Measurements from ENCODE around the gene ATP2C1. TPM values are rescaled to one million over a fixed set of nuclear protein-coding genes. Genes with fewer than 3 reads are reported as not detected.

ATP2C1 gene
- total and polyA plus RNA-seq, 9 of the 15 experiments (the other 6 are each of a cell fraction or from before 2014, with no cell fraction given), result 10.0 to 53.5 (median 27.9) TPM

DNA sequence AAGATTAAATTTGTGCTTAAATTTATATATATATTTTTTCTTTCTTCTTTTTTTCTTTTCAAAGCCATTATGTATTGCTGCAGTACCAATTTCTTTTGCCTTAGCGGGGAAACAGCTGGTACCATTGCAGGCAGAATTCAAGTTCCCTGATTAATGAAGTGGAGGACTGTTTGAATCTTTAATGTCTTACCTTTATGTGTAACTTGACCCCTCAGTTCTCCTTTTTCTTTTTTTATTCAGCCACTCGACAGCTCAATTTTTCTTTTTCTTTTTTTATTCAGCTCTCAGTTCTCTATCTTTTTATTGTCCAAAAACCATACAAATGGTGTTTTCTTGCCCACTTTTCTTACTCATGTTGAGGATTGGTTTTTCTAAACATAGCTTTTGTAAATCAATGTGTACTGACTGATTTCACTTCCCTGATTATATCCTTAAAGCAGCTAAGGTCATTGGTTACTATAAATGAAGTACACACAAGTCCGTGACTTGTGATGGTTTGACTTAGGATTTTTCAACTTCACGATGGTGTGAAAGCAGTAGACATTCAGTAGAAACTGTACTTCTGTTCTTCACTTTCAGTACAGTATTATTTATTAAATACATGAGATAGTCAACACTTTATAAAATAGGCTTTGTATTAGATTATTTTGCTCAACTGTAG lies 22.8 kb downstream of the ATP2C1 start:
- intact Hi-C loops (cut with micrococcal nuclease) (no loop called here), in situ Hi-C loops (cut with MboI) (no loop called here)
- CTCF ChIA-PET (ENCODE audit: low intra/inter-chr PET ratio), result no interaction called here
- no peaks in the 10 kb centered on the region for H4K20me1 ChIP-seq (replicated peaks; ENCODE audit: control insufficient read depth, insufficient read depth, low read length)
- no peak overlapping the region for H3K9ac ChIP-seq (ENCODE audit: insufficient read depth in 1 of 2, low read depth in 2 of 2, low read length in 2 of 2)
- H3K36me3 ChIP-seq (ENCODE audit: control insufficient read depth, insufficient read depth, low read length), result no peaks in the 10 kb centered on the region
- no peak overlapping the region for H3K27ac ChIP-seq (ENCODE audit: extremely low read depth, low read depth, low read length)
- BruUV-seq (replicated peaks), result no TSS peak
- no peak overlapping the region for H2AFZ ChIP-seq (ENCODE audit: low read depth, low read length)
- no peak overlapping the region for H3K4me2 ChIP-seq (ENCODE audit: insufficient read depth, low read length)
- H3K4me1 ChIP-seq (replicated peaks in 1 of 2; ENCODE audit: control insufficient read depth in 2 of 2, insufficient read depth in 2 of 2, low read length in 2 of 2), result no peaks in the 10 kb centered on the region
- DNase-seq (ENCODE audit: extremely low read depth in 1 of 4, low spot score in 3 of 4) (no peak), ATAC-seq (no peak), FAIRE-seq (no peak)
- 81% methylated on average over 4 of the region's 4 CpGs for WGBS (ENCODE audit: insufficient coverage, low coverage, missing lambda C conversion rate)
- H3K79me2 ChIP-seq (ENCODE audit: control insufficient read depth, insufficient read depth, low read length), result peaks cover 56% of the 10 kb centered on the region
- H3K27me3 ChIP-seq (ENCODE audit: control insufficient read depth in 2 of 2, insufficient read depth in 2 of 2, low read length in 2 of 2), result no peaks in the 10 kb centered on the region
- TF ChIP-seq TSC22D4 (tag; IDR thresholded peaks at IDR 0.05) (no peak), POLR3A (IDR thresholded peaks at IDR 0.05; ENCODE audit: borderline replicate concordance, extremely low read depth, insufficient read depth, insufficient read length) (no peak), ZNF699 (CRISPR knock-in tag; IDR thresholded peaks at IDR 0.05; ENCODE audit: insufficient replicate concordance) (no peak)
- H3K4me3 ChIP-seq, result no peak overlapping the region
- no peaks in the 10 kb centered on the region for H3K9me1 ChIP-seq (ENCODE audit: control insufficient read depth, insufficient read depth, low read length)
- no peaks in the 10 kb centered on the region for H3K9me3 ChIP-seq (replicated peaks; ENCODE audit: control insufficient read depth, insufficient read depth, low read depth, low read length)
- POLR2A ChIA-PET, result no interaction called here

DNA sequence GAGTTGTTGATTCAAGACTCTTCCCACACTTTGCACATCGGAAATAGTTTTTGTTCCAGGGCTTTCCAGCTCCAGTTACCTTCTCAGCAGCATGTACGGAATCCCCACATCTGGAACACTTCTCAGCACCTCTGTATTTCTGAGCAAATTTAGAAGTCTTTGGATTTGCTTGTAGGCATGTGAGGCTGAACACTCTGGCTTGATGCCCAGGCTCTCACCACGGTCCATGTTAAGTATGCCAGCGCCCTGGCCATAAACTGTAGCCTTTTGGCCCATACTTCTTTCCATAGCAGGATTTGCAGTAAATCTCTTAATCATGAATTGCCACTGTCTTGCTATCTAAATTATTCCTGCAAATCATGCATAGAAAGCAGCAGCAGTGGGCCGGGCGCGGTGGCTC lies 24.4 kb downstream of the ATP2C1 start:
- intact Hi-C loops (cut with micrococcal nuclease) (no loop called here), in situ Hi-C loops (cut with MboI) (no loop called here)
- TF ChIP-seq FOXM1 (IDR thresholded peaks at IDR 0.05; ENCODE audit: low read depth), result no peak
- TF ChIP-seq FOXM1 (CRISPR knock-in tag; IDR thresholded peaks at IDR 0.05; ENCODE audit: low read depth), result no peak
- Histone ChIP-seq H3K36me3 (ENCODE audit: control insufficient read depth, insufficient read depth, low read length) (no peaks in the 10 kb centered on the region), H3K9me3 (replicated peaks; ENCODE audit: control insufficient read depth, insufficient read depth, low read depth, low read length) (no peaks in the 10 kb centered on the region; the same call in 1 of the 2 replicates), H3K27me3 (ENCODE audit: control insufficient read depth in 2 of 2, insufficient read depth in 2 of 2, low read length in 2 of 2) (no peaks in the 10 kb centered on the region), H3K9me1 (ENCODE audit: control insufficient read depth, insufficient read depth, low read length) (no peaks in the 10 kb centered on the region), H3K9ac (ENCODE audit: insufficient read depth in 1 of 2, low read depth in 2 of 2, low read length in 2 of 2) (no peak overlapping the region), H3K27ac (ENCODE audit: extremely low read depth, low read depth, low read length) (no peak overlapping the region), H3K4me2 (ENCODE audit: insufficient read depth, low read length) (no peak overlapping the region), H4K20me1 (replicated peaks; ENCODE audit: control insufficient read depth, insufficient read depth, low read length) (no peaks in the 10 kb centered on the region), H2AFZ (ENCODE audit: low read depth, low read length) (no peak overlapping the region), H3K79me2 (ENCODE audit: control insufficient read depth, insufficient read depth, low read length) (peaks cover 72% of the 10 kb centered on the region), H3K4me1 (replicated peaks in 1 of 2; ENCODE audit: control insufficient read depth in 2 of 2, insufficient read depth in 2 of 2, low read length in 2 of 2) (no peaks in the 10 kb centered on the region), H3K4me3 (no peak overlapping the region)
- WGBS (ENCODE audit: insufficient coverage, low coverage, missing lambda C conversion rate), result 85% methylated on average over 4 of the region's 7 CpGs
- no TSS peak for BruUV-seq (replicated peaks)
- ChIA-PET POLR2A (no interaction called here), CTCF (ENCODE audit: low intra/inter-chr PET ratio) (no interaction called here)
- ATAC-seq (no peak), FAIRE-seq (no peak), DNase-seq (ENCODE audit: extremely low read depth in 1 of 4, low spot score in 3 of 4) (no peak)
